Stimulated activated CD4-positive, alpha-beta T cell treated with anti-CD3 and anti-CD28 coated beads, Interleukin-2, amount 100 ng/mL, for 24 hours (primary cell): ENCODE measurements around the gene DELE1.

ENCODE experiments used
- DNase-seq, 2 donors: peaks; one replicate each; pipeline ENCODE4 v3.0.0-alpha.2; 2020

DELE1 gene

GRCh38 chr5:141928051-141928450, 4.4 kb downstream of the DELE1 start:
- DNase-seq, result no peak

GRCh38 chr5:141929398-141930058, 5.9 kb downstream of the DELE1 start:
- no peak for DNase-seq

- DNase-seq, result no peak
Measured at GRCh38 chr5:141931694-141932093, 8.0 kb downstream of the DELE1 start.

GRCh38 chr5:141933151-141933550, 9.5 kb downstream of the DELE1 start:
- no peak for DNase-seq

GRCh38 chr5:141934099-141934844, 10.6 kb downstream of the DELE1 start:
- no peak for DNase-seq

GRCh38 chr5:141935538-141935937, 11.9 kb downstream of the DELE1 start:
- DNase-seq, result no peak

- no peak for DNase-seq
Measured at GRCh38 chr5:141940695-141941271, 17.1 kb downstream of the DELE1 start.

GRCh38 chr5:141941307-141941706, 17.6 kb downstream of the DELE1 start:
- no peak for DNase-seq

GRCh38 chr5:141941779-141942178, 18.1 kb downstream of the DELE1 start:
- no peak for DNase-seq

- DNase-seq, result no peak
Measured at GRCh38 chr5:141942185-141942857, 18.6 kb downstream of the DELE1 start.

GRCh38 chr5:141944076-141944475, 20.4 kb downstream of the DELE1 start:
- no peak for DNase-seq

- DNase-seq, result no peak
Measured at GRCh38 chr5:141945511-141946051, 21.9 kb downstream of the DELE1 start.

- DNase-seq, result no peak
Measured at GRCh38 chr5:141947316-141947715, 23.6 kb downstream of the DELE1 start.

- no peak for DNase-seq
Measured at GRCh38 chr5:141948812-141949211, 25.1 kb downstream of the DELE1 start.

GRCh38 chr5:141949511-141949910, 25.8 kb downstream of the DELE1 start:
- DNase-seq, result no peak

GRCh38 chr5:141950207-141951005, 26.7 kb downstream of the DELE1 start:
- DNase-seq, result no peak

GRCh38 chr5:141951332-141951781, 27.7 kb downstream of the DELE1 start:
- DNase-seq, result peak in 1 of 2 donors; percentile 34

- DNase-seq, result no peak
Measured at GRCh38 chr5:141952020-141952419, 28.3 kb downstream of the DELE1 start.

- no peak for DNase-seq
Measured at GRCh38 chr5:141954194-141954593, 30.5 kb downstream of the DELE1 start.

- DNase-seq, result no peak
Measured at GRCh38 chr5:141957367-141957996, 33.8 kb downstream of the DELE1 start.

- DNase-seq, result peak in 1 of 2 donors; percentile 28
Measured at GRCh38 chr5:141958113-141958512, 34.4 kb downstream of the DELE1 start, which contains the start of gene PCDH12. TSS of gene PCDH12 (minus strand) at chr5:141958202. CDS start at chr5:141957851, 351 bp downstream.
